ENCODE measurements around the gene MRPL28. TPM values are rescaled to one million over a fixed set of nuclear protein-coding genes. Genes with fewer than 3 reads are reported as not detected.
A peak's percentile ranks its signal among the peaks of the same experiment; 100 is the strongest.
"Not testable (repeated sequence)": the region's sequence is repeated elsewhere in the genome, so short reads cannot be mapped to it uniquely, and the experiment has no call there.

Gene MRPL28
- total RNA-seq, 1 donor from 2014 or later = 36.8 TPM

- DNase-seq (ENCODE audit: low spot score) = no peak
These were observed 9.5 kb downstream of the MRPL28 start for GRCh38 chr16:360698-361336.

GRCh38 chr16:359871-360697 lies 10.3 kb downstream of the MRPL28 start:
- no peak for DNase-seq (ENCODE audit: low spot score)

- no peak for DNase-seq (ENCODE audit: low spot score)
These were observed 11.1 kb downstream of the MRPL28 start for GRCh38 chr16:359067-359763.

GRCh38 chr16:356741-357140 lies 13.6 kb downstream of the MRPL28 start:
- DNase-seq (ENCODE audit: low spot score) = no peak

- no peak for DNase-seq (ENCODE audit: low spot score)
These were observed 15.3 kb downstream of the MRPL28 start for GRCh38 chr16:354971-355461.

GRCh38 chr16:354291-354881 lies 16.0 kb downstream of the MRPL28 start:
- no peak for DNase-seq (ENCODE audit: low spot score)

- peak; percentile 23 for DNase-seq (ENCODE audit: low spot score)
These were observed 16.7 kb downstream of the MRPL28 start for GRCh38 chr16:353404-354290.

GRCh38 chr16:352547-353403 lies 17.6 kb downstream of the MRPL28 start, which contains the start of gene AXIN1:
Gene AXIN1, minus strand, starts transcription at chr16:352723. Its CDS starts 5,698 bp downstream, at chr16:347025.
- peak; percentile 97 for DNase-seq (ENCODE audit: low spot score)

GRCh38 chr16:351804-352520 lies 18.4 kb downstream of the MRPL28 start:
- DNase-seq (ENCODE audit: low spot score) = no peak

- no peak for DNase-seq (ENCODE audit: low spot score)
These were observed 20.1 kb downstream of the MRPL28 start for GRCh38 chr16:350203-350602.

- no peak for DNase-seq (ENCODE audit: low spot score)
These were observed 21.1 kb downstream of the MRPL28 start for GRCh38 chr16:349211-349610.

GRCh38 chr16:348495-348894 lies 21.8 kb downstream of the MRPL28 start:
- DNase-seq (ENCODE audit: low spot score) = not testable (repeated sequence)

- DNase-seq (ENCODE audit: low spot score) = no peak
These were observed 23.1 kb downstream of the MRPL28 start for GRCh38 chr16:347203-347602.

- no peak for DNase-seq (ENCODE audit: low spot score)
These were observed 23.8 kb downstream of the MRPL28 start for GRCh38 chr16:346587-346986.

- no peak for DNase-seq (ENCODE audit: low spot score)
These were observed 24.6 kb downstream of the MRPL28 start for GRCh38 chr16:345772-346171.

- DNase-seq (ENCODE audit: low spot score) = no peak
These were observed 27.7 kb downstream of the MRPL28 start for GRCh38 chr16:342455-343213.

- DNase-seq (ENCODE audit: low spot score) = not testable (repeated sequence)
These were observed 28.4 kb downstream of the MRPL28 start for GRCh38 chr16:341974-342336.
